GM18499 (cell line): Measurements from ENCODE around the gene TMEM247.
"Not testable (repeated sequence)": the region's sequence is repeated elsewhere in the genome, so short reads cannot be mapped to it uniquely, and the experiment has no call there.

Source experiments
- ATAC-seq: cut with Tn5 transposase; IDR thresholded peaks from one replicate; pipeline ENCODE4 v1.9.1; 2021; ENCODE audit warnings: moderate number of reproducible peaks; ENCODE audit not compliant: insufficient read depth, unreplicated experiment

The TMEM247 gene

GRCh38 chr2:46456789-46457188, 22.6 kb upstream of the TMEM247 start:
- ATAC-seq: no peak

- no peak for ATAC-seq
Measured at GRCh38 chr2:46458763-46459500, 20.4 kb upstream of the TMEM247 start.

DNA sequence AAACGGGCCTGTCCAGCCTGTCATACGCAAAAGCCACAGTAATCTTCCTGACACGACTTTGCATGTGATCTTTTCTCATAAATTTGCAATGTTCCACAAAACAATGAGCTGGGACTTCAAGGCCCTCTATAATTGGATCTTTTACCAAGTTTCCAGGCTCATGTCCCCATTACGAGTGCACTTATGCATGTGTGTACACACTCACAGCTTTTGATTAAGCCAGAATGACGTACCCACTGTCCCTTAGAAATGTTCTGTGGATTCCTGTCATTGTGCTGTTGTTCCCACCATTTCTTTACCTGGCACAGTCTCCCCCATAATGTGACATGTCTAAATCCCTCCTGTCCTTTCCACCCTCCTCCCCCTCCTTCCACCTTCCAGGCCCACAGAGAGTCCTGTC, 19.7 kb upstream of the TMEM247 start:
- no peak for ATAC-seq

GRCh38 chr2:46460241-46460921, 19.0 kb upstream of the TMEM247 start:
- no peak for ATAC-seq

DNA sequence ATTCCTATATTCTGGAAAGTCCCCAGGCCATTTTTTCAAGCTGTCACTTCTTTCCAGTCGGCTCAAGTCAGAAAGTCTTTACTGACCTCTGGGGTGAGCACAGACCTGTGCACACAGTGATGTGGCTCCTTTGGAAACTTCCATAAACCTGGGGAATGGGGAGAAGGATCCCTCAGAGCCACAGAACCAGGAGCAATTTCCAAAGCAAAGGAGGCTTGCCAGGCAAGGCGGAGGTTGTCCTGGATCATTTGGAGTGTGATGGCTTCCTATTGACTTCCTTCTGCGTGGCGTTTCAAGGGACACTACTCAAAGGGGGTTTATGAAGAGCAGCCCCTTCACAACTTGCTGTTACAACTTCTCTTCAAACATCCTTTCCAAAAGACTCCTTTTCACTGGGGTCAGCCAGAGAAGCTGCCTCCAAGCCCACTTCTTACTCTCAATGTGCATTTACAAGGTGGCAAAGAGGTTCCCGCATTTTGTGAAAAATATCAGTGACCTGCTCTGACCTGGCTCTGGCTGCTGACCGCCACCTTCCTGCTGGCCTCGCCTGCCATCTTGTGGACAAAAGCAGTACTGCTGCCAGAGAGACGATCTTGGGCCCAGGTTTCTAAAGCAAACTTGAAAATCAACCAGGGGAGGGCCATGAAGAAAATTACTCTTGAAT, 18.2 kb upstream of the TMEM247 start:
- ATAC-seq: no peak

DNA sequence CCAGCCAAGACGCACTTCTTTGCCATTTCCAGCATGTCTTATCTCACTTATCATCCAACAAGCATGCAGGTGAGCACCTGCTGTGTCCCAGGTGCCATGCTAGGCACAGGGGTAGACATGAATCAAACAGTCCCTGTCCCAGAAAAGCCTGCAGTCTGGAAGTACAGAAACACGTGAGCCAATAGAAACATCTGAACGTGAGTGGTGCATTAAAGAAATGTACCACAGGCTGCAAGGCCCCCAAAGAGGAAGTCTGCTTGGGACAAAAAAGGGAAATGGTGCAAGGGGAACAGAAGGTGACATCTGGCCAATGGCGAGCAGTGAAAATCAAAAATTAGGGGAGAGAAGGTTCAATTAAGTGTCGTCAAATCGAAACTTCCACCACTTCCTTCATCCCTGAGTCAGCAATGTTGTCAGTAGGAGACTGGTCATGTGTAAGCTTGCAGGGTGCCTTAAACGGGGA, 17.6 kb upstream of the TMEM247 start:
- ATAC-seq: no peak

GRCh38 chr2:46462936-46463335, 16.4 kb upstream of the TMEM247 start:
- no peak for ATAC-seq

DNA sequence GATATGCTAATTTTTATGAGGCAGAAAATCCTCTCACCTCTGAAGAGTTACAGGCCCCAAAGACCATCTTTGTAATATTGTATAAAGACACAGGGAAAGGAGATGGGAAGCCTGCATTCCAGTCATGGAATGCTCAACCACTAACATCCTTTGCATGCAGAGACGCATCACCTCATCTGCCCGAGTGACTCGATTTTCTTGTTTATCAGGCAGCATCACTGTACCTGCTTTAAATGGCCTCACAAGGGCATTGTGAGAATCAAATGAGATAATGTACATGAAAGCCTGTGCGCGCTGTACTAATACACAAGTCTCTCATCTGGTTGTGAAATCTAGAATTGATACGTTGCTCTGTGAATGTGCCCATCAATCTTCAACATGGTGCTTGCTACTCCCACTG, 10.2 kb upstream of the TMEM247 start:
- no peak for ATAC-seq

- no peak for ATAC-seq
Measured at GRCh38 chr2:46469700-46470099, 9.7 kb upstream of the TMEM247 start.

GRCh38 chr2:46470114-46470628, 9.2 kb upstream of the TMEM247 start:
- ATAC-seq: no peak

- no peak for ATAC-seq
Measured at GRCh38 chr2:46471019-46471583, 8.3 kb upstream of the TMEM247 start.

- no peak for ATAC-seq
Measured at GRCh38 chr2:46471697-46472096, 7.7 kb upstream of the TMEM247 start.

DNA sequence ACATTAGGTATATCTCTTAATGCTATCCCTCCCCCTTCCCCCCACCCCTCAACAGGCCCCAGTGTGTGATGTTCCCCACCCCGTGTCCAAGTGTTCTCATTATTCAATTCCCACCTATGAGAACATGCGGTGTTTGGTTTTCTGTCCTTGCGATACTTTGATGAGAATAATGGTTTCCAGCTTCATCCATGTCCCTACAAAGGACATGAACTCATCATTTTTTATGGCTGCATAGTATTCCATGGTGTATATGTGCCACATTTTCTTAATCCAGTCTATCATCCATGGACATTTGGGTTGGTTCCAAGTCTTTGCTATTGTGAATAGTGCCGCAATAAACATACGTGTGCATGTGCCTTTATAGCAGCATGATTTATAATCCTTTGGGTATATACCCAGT, 7.2 kb upstream of the TMEM247 start:
- not testable (repeated sequence) for ATAC-seq

- ATAC-seq: not testable (repeated sequence)
Measured at GRCh38 chr2:46477462-46477861, 1.9 kb upstream of the TMEM247 start.

GRCh38 chr2:46477925-46478324, 1.4 kb upstream of the TMEM247 start:
- no peak for ATAC-seq

- ATAC-seq: no peak
Measured at GRCh38 chr2:46480562-46480961, 1.2 kb downstream of the TMEM247 start.

GRCh38 chr2:46481198-46482193, 2.1 kb downstream of the TMEM247 start:
- no peak for ATAC-seq

GRCh38 chr2:46482490-46482889, 3.1 kb downstream of the TMEM247 start:
- no peak for ATAC-seq

DNA sequence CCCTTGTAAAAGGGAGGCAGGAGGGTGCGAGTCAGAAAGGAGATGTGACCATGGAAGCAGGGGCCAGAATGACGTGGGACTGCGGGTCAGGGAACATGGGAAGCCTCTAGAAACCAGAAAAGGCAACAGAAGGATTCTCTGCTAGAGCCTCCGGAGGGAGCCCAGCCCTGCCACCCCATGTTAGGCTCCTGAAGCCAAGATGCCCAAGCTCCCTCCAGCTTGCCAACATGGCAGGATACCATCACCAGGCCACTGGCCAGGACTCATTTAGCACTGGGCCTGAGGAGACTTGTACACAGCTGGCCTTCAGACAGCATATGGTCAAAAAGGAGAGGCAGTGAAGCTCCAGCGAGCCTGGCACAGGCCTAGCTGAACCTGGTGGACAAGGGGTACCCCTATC, 5.6 kb downstream of the TMEM247 start:
- no peak for ATAC-seq

DNA sequence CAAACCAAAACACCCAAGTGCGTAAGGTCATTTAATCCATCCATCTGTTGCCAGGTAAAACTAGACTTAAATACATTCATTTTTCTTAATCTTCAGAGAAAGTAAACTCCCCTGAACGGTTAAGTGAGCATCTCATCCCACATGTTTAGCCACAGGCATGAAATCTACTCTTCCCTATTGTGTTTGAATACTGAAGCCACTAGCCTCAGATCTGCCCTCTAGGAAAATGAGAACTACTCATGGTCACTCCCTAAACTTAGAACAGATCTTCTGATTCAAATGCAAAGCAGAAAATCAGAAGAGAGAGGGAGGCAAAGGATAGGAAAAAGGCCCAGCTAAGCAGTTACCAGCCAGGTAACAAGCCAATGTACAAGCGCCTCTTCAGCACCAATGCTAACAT, 7.1 kb downstream of the TMEM247 start:
- no peak for ATAC-seq
